Suppressor macrophage treated with lipopolysaccharide for 1 hour (primary cell): ENCODE measurements around the gene YJU2.
"Not testable (repeated sequence)": the region's sequence is repeated elsewhere in the genome, so short reads cannot be mapped to it uniquely, and the experiment has no call there.

Experiments used
- DNase-seq, 3 donors: peaks; one replicate each; pipeline ENCODE4 v3.0.0-alpha.2; 2020 to 2022

Gene YJU2

GRCh38 chr19:4246767-4247593 is at the start of gene YJU2:
Gene YJU2, plus strand, starts transcription at chr19:4247080. Its CDS starts 67 bp downstream, at chr19:4247147.
- DNase-seq: peak; percentile 100

DNA sequence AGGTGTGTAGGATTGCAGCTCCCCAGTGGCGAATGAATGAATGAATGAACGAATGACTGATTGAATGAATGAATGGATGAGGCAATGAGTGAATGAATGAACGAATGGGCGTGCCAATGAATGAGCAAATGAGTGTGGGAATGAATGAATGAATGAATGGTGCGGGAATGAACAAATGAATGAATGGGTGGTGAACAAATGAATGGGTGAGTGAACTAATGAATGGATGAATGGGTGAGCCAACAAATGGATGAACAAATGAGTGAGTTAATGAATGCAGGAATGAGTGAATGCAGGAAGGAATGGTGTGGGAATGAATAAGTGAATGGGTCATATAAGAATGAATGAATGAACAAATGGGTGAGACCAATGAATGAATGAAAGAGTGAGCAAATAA is 49.7 kb upstream of the YJU2 start:
- no peak for DNase-seq

DNA sequence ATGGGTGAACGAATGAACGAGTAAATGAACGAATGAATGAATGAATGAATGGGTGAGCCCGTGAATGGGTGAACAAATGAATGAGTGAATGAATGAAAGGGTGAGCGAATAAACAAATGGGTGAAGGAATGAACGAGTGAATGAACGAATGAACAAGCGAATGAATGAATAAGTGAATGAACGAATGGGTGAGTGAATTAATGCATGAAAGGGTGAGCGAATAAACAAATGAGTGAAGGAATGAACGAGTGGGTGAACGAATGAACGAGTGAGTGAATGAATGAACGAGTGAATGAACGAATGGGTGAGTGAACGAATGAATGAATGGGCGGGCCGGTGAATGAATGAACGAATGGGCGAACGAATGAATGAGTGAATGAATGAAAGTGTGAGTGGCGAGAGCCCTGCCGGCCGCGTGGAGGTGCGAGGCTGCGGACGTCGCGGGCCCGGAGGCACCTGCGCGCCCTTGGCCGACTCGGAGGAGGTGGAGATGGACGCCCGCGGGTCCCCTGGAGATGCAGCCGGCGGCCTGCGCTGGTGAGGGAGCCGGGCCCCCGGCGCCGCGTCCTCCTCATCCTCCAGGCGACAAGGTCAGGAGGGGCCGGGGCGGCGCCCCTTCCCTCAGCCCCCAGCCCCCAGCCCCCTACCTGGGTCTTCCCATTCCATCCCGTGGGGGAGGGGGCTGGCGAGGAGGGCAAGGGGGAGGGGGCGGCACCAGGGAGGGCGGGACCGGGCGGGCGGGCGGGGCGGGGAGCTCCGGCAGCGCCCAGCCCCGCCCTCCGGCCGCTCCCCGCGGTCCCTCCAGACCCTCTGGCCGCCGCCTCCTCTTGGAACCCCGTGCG is 49.0 kb upstream of the YJU2 start:
- no peak for DNase-seq

DNA sequence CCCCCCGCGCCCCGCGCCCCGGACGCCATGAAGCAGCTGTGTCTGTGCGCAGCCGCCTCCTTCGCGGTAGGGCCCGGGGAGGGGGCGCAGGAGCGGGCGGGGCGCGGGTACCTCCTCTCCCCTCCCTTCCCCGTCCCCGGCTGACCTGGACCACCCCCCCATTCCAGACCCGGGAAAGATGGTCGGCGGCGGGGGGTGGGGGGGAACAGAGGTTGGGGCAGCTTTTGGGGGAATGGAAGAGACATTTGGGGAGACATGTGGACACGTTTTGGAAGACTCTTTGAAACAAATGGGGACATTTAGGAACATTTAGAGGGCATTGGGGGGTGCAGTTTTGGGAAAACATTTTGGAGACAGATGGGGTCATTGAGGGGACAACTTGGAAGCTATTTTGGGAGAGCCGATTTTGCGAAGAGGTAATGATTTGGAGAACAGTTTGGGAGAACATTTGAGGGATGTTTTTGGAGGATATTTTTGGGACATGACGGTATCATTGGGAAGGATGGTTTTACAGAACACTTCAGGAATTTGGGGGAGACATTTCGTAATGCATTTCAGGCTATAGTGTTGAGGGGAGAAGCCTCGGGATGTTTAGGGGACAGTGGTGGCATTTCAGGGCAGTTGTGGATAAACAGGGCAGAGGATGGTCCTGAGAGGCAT is 48.3 kb upstream of the YJU2 start:
- no peak for DNase-seq

DNA sequence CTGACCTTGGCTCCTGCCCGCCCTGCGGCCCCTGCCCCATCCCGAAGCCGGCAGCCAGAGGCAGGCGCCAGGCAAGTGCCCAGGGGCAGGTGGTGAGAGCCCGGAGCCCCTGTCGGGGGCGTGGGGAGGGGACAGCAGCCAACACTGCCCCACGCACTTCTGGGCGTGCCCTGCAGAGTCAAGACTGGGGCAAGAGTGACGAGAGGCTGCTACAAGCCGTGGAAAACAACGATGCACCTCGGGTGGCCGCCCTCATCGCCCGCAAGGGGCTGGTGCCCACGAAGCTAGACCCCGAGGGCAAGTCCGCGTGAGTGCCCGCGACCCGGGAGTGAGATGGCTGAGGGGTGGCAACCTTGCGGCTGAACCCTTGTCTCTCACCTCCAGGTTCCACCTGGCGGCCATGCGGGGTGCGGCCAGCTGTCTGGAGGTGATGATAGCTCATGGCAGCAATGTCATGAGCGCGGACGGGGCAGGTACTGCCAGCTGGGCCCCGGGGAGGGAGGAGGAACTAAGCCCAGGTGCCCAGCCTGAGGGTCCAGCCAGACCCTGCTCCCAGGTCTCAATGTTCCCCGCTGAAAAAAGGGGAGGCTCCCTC is 47.1 kb upstream of the YJU2 start:
- DNase-seq: no peak

DNA sequence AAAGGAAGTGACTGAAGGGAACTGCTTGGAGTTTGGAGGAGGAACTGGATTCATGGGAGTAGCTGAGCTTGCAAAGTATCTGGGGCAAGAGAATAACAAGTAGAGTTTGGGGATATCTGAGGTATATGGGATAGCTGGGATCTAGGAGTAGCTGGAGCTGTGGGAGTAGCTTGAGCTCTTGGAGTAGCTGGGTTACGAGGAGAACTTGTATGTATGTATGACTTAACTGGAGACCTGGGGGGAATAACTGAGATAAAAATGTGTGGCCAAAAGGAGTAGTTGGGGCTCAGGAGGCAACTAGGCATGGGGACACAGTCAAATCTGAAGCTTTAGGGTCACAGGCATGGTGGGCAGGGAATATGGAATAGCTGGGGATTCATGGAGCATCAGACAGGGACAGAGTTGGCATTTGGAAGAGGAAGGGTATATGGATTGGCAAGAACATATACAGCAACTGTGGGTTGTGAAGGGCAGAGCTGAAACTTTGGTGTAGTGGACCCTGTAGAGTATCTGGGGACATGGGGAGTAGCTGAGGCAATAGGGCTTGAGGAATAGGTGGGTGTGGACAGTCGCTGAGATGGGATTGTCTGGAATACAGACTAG is 45.8 kb upstream of the YJU2 start:
- DNase-seq: no peak

GRCh38 chr19:4201798-4202197 is 45.1 kb upstream of the YJU2 start:
- no peak for DNase-seq

DNA sequence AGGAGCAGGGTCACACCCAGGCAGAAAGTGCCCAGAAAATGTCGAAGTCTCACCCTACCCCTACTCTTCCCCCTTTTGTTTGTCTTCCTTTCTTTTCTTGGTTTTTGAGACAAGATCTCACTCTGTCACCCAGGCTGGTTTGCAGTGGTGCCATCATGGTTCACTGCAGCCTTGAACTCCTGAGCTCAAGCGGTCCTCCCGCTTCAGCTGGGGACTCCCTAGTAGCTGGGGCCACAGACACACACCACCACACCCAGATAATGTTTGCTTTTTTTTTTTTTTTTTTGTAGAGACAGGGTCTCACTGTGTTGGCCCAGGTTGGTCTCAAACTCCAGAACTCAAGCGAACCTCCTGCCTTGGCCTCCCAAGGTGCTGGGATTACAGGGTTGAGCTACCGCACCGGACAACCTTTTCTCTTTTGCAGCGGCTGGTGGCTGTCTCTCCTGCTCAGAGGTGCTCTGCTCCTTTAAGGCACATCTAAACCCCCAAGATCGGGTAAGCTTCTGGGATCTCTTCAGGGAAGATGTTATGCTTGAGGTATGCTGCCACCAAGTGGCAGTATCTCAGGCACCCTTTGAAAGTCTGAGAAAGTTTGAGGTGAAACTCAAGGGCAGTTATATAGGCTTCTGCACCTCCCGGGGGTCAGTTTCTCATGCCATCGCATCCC is 39.9 kb upstream of the YJU2 start:
- peak; percentile 24 to 42 (median 31) for DNase-seq

- DNase-seq: peak; percentile 54 to 65 (median 56)
Measured at GRCh38 chr19:4208385-4209094, 38.3 kb upstream of the YJU2 start.

GRCh38 chr19:4210166-4210731 is 36.6 kb upstream of the YJU2 start:
- no peak for DNase-seq

- DNase-seq: no peak
Measured at GRCh38 chr19:4213116-4213515, 33.8 kb upstream of the YJU2 start.

- no peak for DNase-seq
Measured at GRCh38 chr19:4215807-4216206, 31.1 kb upstream of the YJU2 start.

DNA sequence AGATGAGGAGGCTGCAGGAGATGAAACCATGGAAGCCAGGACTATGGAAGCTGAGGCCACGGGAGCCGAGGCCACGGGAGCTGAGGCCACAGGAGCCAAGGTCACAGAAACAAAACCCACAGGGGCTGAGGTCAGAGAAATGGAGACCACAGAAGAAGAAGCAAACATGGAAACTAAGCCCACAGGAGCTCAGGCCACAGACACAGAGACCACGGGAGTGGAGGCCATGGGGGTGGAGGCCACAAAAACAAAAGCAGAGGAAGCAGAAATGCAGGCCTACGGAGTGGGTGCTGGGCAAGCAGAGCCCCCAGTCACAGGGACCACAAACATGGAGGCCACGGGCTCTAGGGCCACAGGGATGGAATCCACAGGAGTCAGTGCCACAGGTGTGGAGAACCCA is 30.0 kb upstream of the YJU2 start:
- no peak for DNase-seq

GRCh38 chr19:4217429-4218264 is 29.2 kb upstream of the YJU2 start:
- DNase-seq: no peak

DNA sequence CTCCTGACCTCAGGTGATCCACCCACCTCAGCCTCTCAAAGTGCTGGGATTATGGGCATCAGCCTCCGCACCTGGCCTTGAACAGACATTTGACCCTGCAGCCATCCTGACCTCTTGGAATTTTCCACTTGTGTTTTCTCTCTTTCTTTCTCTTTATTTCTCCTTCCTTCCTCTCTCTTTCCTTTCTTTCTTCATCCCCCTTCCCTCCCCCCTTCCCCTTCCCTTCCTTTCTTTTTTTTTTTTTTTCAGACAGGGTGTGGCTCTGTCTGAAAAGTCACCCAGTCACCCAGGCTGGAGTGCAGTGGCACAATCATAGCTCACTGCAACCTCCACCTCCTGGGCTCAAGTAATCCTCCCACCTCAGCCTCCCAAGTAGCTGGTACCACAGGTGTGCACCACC is 28.4 kb upstream of the YJU2 start:
- not testable (repeated sequence) for DNase-seq

DNA sequence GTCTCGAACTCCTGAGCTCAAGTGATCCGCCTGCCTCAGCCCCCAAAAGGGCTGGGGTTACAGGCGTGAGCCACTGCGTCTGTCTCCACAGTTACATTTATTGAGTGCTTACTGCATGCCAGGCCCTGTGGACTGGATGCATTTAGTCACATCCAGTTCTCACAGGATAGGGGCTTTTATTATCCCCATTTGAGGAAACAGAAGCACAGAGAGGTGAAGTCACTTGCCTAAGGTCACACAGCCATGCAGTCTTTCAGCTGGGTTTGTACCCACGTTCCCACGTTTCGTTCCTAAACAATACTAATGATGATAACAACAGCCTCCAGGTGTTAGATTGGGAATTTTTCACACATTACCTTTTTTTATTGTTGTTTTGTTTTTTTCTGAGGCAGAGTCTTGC is 26.7 kb upstream of the YJU2 start:
- DNase-seq: no peak

GRCh38 chr19:4224470-4224869 is 22.4 kb upstream of the YJU2 start:
- no peak for DNase-seq

- DNase-seq: peak; percentile 64 to 86 (median 81)
Measured at GRCh38 chr19:4225885-4226284, 21.0 kb upstream of the YJU2 start.

DNA sequence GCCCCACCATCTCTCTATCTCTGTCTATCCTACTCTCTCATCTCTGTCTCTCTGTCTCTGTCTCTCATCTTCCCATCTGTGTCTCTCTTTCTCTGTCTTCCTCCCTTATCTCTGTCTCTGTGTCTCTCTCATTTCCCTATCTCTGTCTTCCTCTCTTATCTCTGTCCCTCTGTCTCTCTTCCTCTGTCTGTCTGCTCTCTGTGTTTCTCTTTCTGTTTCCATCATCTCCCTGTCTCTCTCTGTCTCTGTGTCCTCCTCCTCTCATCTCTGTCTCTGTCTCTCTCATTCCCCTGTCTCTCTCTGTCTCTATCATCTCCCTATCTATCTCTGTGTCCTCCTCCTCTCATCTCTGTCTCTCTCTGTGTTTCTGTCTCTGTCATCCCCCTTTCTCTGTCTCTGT is 19.1 kb upstream of the YJU2 start:
- DNase-seq: no peak

DNA sequence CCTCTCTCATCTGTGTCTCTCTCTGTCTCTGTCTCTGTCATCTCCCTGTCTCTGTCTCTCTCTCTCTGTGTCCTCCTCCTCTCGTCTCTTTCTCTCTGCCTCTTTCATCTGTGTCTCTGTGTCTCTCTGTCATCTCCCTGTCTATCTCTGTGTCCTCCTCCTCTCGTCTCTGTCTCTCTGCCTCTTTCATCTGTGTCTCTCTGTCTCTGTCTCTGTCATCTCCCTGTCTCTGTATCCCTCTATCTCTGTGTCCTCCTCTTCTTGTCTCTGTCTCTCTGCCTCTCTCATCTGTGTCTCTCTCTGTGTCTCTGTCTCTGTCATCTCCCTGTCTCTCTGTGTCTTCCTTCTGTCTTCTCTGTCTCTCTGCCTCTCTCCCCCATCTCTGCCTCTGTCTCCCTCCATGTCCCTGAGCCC is 18.1 kb upstream of the YJU2 start:
- no peak for DNase-seq
